Fibroblast of peridontal ligament (primary cell): Measurements from ENCODE around the gene HCAR3.

Source experiments
- DNase-seq: peaks from one replicate; pipeline ENCODE4 v3.0.0-alpha.2; 2010; ENCODE audit errors: extremely low read depth

The HCAR3 gene

GRCh38 chr12:122669397-122670070 lies 47.1 kb downstream of the HCAR3 start:
- peak; percentile 90 for DNase-seq

- no peak for DNase-seq
These were observed 48.3 kb downstream of the HCAR3 start for GRCh38 chr12:122668268-122668667.

GRCh38 chr12:122665759-122666158 lies 50.9 kb downstream of the HCAR3 start:
- DNase-seq: no peak

- DNase-seq: no peak
These were observed 51.3 kb downstream of the HCAR3 start for GRCh38 chr12:122665349-122665748.
